PFSK-1 (cell line): ENCODE data around the gene HS3ST4.

Experiments
- FOXP2 ChIP-seq: optimal IDR thresholded peaks from 2 replicates; pipeline ENCODE3; 2011; ENCODE audit warnings: borderline replicate concordance, control low read depth, inconsistent platforms; ENCODE audit not compliant: insufficient read depth; ENCODE audit errors: extremely low read length, extremely low read depth
- POLR2AphosphoS5 ChIP-seq: IDR thresholded peaks from 2 replicates; pipeline ENCODE4 v1.6.1; 2012; ENCODE audit warnings: low read depth, mild to moderate bottlenecking, control low read depth, low read length, moderate library complexity
- SIN3A ChIP-seq: IDR thresholded peaks from 2 replicates; pipeline ENCODE4 v1.6.1; 2012; ENCODE audit warnings: mild to moderate bottlenecking, low read length, moderate library complexity, borderline replicate concordance; ENCODE audit not compliant: insufficient read depth
- TAF1 ChIP-seq: IDR thresholded peaks from 2 replicates; pipeline ENCODE4 v1.6.1; 2012; ENCODE audit warnings: low read length, control low read depth, borderline replicate concordance; ENCODE audit not compliant: insufficient read depth
- TF ChIP-seq, protein P1 (sequence below), 2 experiments: IDR thresholded peaks; 2 replicates each; pipeline versions ENCODE4 v1.6.1 to v1.8.0; 2011 to 2012; ENCODE audit warnings: low read depth in 2 of 2, low read length in 2 of 2, control low read depth in 1 of 2, inconsistent platforms in 1 of 2, mild to moderate bottlenecking in 1 of 2, moderate library complexity in 1 of 2; ENCODE audit not compliant: insufficient read depth in 1 of 2

Gene HS3ST4

DNA sequence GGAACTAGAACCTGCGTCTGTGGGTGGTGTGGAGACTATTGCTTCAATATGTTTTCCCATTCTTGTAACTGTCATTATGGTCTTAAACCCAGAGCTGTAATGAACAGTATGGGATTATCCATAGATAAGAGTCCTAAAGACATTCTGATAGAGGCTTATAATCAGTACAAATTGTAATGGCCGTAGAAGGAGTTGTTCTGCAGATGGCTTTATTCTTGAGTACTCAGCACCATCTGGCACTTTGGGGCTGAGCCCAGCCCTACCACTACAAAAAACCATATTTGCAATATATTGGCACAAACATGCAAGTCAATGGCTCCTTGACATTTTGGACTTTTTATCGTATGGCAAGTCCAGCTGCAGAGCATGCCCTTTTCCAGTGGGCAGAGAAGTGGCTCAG lies 150.0 kb downstream of the HS3ST4 start:
- TF ChIP-seq SIN3A (no peak), TAF1 (no peak), FOXP2 (no peak), POLR2AphosphoS5 (no peak)
- TF ChIP-seq, protein P1, sequence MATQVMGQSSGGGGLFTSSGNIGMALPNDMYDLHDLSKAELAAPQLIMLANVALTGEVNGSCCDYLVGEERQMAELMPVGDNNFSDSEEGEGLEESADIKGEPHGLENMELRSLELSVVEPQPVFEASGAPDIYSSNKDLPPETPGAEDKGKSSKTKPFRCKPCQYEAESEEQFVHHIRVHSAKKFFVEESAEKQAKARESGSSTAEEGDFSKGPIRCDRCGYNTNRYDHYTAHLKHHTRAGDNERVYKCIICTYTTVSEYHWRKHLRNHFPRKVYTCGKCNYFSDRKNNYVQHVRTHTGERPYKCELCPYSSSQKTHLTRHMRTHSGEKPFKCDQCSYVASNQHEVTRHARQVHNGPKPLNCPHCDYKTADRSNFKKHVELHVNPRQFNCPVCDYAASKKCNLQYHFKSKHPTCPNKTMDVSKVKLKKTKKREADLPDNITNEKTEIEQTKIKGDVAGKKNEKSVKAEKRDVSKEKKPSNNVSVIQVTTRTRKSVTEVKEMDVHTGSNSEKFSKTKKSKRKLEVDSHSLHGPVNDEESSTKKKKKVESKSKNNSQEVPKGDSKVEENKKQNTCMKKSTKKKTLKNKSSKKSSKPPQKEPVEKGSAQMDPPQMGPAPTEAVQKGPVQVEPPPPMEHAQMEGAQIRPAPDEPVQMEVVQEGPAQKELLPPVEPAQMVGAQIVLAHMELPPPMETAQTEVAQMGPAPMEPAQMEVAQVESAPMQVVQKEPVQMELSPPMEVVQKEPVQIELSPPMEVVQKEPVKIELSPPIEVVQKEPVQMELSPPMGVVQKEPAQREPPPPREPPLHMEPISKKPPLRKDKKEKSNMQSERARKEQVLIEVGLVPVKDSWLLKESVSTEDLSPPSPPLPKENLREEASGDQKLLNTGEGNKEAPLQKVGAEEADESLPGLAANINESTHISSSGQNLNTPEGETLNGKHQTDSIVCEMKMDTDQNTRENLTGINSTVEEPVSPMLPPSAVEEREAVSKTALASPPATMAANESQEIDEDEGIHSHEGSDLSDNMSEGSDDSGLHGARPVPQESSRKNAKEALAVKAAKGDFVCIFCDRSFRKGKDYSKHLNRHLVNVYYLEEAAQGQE (IDR thresholded peaks at IDR 0.05; ENCODE audit: insufficient read depth in 1 of 2, low read depth in 2 of 2, low read length in 2 of 2) = no peak

DNA sequence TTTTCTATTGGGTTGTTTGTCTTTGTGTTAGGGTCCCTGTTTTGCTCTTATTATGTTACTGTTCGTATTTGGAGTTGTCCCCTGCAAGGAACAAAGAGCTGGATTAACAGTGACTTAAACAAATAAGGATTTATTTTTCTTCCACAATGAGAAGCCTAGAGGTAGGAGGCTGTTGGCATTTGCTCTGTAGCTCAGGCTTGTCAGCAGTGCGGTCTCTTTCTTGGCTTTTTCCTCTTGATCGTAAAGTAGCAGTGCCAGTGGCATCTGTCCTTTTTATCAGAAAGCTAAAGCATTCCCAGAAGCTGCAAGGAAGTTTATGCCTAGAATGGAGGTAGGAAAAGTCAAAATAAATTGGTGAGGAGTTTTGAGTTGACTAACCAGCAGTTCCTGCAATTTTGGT lies 154.1 kb downstream of the HS3ST4 start:
- TF ChIP-seq POLR2AphosphoS5 = no peak
- TF ChIP-seq, protein P1 (IDR thresholded peaks at IDR 0.05; ENCODE audit: insufficient read depth in 1 of 2, low read depth in 2 of 2, low read length in 2 of 2) = no peak
- TF ChIP-seq SIN3A = no peak
- TF ChIP-seq FOXP2 = no peak
- no peak for TF ChIP-seq TAF1

DNA sequence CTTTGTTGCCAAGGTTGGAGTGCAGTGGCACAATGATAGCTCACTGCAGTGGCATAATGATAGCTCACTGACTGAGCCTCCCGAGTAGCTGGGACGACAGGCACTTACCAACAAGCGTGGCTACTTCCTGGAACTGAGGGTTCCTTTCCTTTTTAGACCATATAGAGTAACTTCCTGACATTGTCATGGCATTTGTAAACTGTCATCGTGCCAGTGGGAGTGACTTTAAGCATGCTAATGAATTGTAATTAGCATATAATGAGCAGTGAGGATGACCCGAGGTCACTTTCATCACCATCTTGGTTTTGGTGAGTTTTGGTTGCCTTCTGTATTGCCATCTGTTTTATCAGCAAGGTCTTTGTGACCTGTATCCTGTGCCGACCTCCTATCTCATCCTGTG lies 162.4 kb downstream of the HS3ST4 start:
- no peak for TF ChIP-seq FOXP2
- no peak for TF ChIP-seq POLR2AphosphoS5

DNA sequence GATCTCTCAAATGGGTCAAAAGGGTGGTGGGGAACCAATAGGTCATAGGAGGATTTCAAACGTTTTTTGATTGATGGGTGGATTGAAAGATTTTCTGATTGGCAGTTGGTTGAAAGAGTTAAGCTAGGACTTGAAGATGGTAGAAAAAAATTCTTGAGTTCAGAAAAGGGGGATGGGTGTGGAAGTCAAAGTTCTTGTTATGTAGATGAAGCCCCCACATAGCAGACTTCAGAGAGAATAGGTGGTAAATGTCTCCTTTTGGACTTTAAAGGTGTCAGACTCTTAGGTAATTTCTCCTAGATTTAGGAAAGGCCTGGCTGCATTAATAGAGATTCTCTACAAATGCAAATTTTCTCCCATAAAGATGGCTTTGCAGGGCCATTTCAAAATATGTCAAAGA lies 163.3 kb downstream of the HS3ST4 start:
- TF ChIP-seq, protein P1 (IDR thresholded peaks at IDR 0.05; ENCODE audit: insufficient read depth in 1 of 2, low read depth in 2 of 2, low read length in 2 of 2) = no peak
- no peak for TF ChIP-seq SIN3A
- TF ChIP-seq FOXP2 = no peak
- TF ChIP-seq TAF1 = no peak
- TF ChIP-seq POLR2AphosphoS5 = no peak

DNA sequence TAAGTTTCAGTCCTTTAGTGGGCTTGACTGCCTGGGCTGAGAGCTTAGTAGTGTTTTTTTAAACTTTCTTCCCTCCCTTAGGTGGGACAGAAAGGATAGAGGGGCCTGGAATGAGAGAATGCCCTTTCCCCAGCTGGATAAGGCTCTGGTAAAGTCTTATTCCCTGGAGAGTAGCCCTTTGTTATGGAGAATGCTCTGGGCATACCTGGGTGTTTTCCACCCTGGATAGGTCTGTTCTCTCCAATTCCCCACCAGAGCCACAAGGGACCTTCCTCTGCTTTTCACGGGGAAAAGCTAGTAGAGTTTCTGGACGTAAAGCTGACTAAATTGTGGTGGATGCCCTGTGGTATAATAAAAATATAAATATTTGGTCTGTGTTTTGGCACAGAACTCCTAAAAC lies 164.1 kb downstream of the HS3ST4 start:
- TF ChIP-seq POLR2AphosphoS5 (no peak), TAF1 (no peak), SIN3A (no peak), FOXP2 (no peak)
- TF ChIP-seq, protein P1 (IDR thresholded peaks at IDR 0.05; ENCODE audit: insufficient read depth in 1 of 2, low read depth in 2 of 2, low read length in 2 of 2) = no peak
